ENCODE measurements around the gene NDUFS3. TPM values are rescaled to one million over a fixed set of nuclear protein-coding genes. Genes with fewer than 3 reads are reported as not detected.

NDUFS3 gene
- total RNA-seq, 2 experiments from 2014 or later: 139 to 144 TPM

GRCh38 chr11:47589584-47589976 is 10.7 kb downstream of the NDUFS3 start:
- peaks cover 6% of the 10 kb centered on the region for H3K36me3 Mint-ChIP-seq (ENCODE audit: low read depth)
- intact Hi-C loops (cut with DNase I, micrococcal nuclease): loop anchor here in 1 of 2 experiments (10.0 kb wide), 1 partner anchor 345 kb away; the partner anchor contains the start of gene ACP2
- H3K9me3 Mint-ChIP-seq: no peaks in the 10 kb centered on the region
- ATAC-seq (ENCODE audit: poor library complexity) (no peak), DNase-seq (no peak)
- no peak overlapping the region for H3K4me3 Mint-ChIP-seq
- ChIA-PET CTCF (no interaction called here), POLR2A (no interaction called here)
- peaks cover 22% of the 10 kb centered on the region for H3K27me3 Mint-ChIP-seq
- H3K4me1 ChIP-seq (ENCODE audit: insufficient read depth, low read length): peaks cover 12% of the 10 kb centered on the region
- H3K36me3 ChIP-seq (ENCODE audit: insufficient read depth, low read length): peaks cover 6% of the 10 kb centered on the region
- no peaks in the 10 kb centered on the region for H3K4me1 Mint-ChIP-seq (ENCODE audit: low read depth)
- no peak for TF ChIP-seq CTCF (IDR thresholded peaks at IDR 0.05)
- H3K27ac ChIP-seq (ENCODE audit: low read depth in 1 of 2, low read length in 2 of 2): no peak overlapping the region
- peaks cover 0 to 7% of the 10 kb centered on the region in 2 experiments for H3K9me3 ChIP-seq (ENCODE audit: control insufficient read depth in 1 of 2, insufficient read depth in 1 of 2, low read length in 2 of 2)
- no peak overlapping the region for H3K4me3 ChIP-seq (ENCODE audit: low read length)
- peaks cover 19 to 25% of the 10 kb centered on the region in 2 experiments for H3K27me3 ChIP-seq (ENCODE audit: control insufficient read depth in 1 of 2, insufficient read depth in 2 of 2, low read length in 2 of 2)
- H3K27ac Mint-ChIP-seq: no peak overlapping the region

- peaks cover 28% of the 10 kb centered on the region for H3K27me3 Mint-ChIP-seq
- H3K4me3 Mint-ChIP-seq: no peak overlapping the region
- H3K4me1 Mint-ChIP-seq (ENCODE audit: low read depth): no peaks in the 10 kb centered on the region
- Histone ChIP-seq H3K9me3 (ENCODE audit: control insufficient read depth in 1 of 2, insufficient read depth in 1 of 2, low read length in 2 of 2) (peaks cover 0 to 14% of the 10 kb centered on the region in 2 experiments), H3K27me3 (ENCODE audit: control insufficient read depth in 1 of 2, insufficient read depth in 2 of 2, low read length in 2 of 2) (peaks cover 24 to 30% of the 10 kb centered on the region in 2 experiments), H3K4me1 (ENCODE audit: insufficient read depth, low read length) (peaks cover 12% of the 10 kb centered on the region), H3K36me3 (ENCODE audit: insufficient read depth, low read length) (peaks cover under 1% of the 10 kb centered on the region), H3K4me3 (ENCODE audit: low read length) (no peak overlapping the region), H3K27ac (ENCODE audit: low read depth in 1 of 2, low read length in 2 of 2) (no peak overlapping the region)
- POLR2A ChIA-PET: no interaction called here
- TF ChIP-seq CTCF (IDR thresholded peaks at IDR 0.05): no peak
- CTCF ChIA-PET: no interaction called here
- H3K9me3 Mint-ChIP-seq: no peaks in the 10 kb centered on the region
- H3K36me3 Mint-ChIP-seq (ENCODE audit: low read depth): no peaks in the 10 kb centered on the region
- intact Hi-C loops (cut with DNase I, micrococcal nuclease): loop anchor here in 1 of 2 experiments (10.0 kb wide), 1 partner anchor 345 kb away; the partner anchor contains the start of gene ACP2
- ATAC-seq (ENCODE audit: poor library complexity) (no peak), DNase-seq (no peak)
- no peak overlapping the region for H3K27ac Mint-ChIP-seq
Observed at GRCh38 chr11:47589977-47590861, 11.3 kb downstream of the NDUFS3 start.

- no peak overlapping the region for H3K4me3 Mint-ChIP-seq
- CTCF ChIA-PET: no interaction called here
Observed at GRCh38 chr11:47591764-47592163, 12.9 kb downstream of the NDUFS3 start.

More at GRCh38 chr11:47591764-47592163, 12.9 kb downstream of the NDUFS3 start:
- H3K36me3 ChIP-seq (ENCODE audit: insufficient read depth, low read length): no peaks in the 10 kb centered on the region
- H3K27me3 ChIP-seq (ENCODE audit: control insufficient read depth in 1 of 2, insufficient read depth in 2 of 2, low read length in 2 of 2): peaks cover 25 to 41% of the 10 kb centered on the region in 2 experiments
- H3K27ac ChIP-seq (ENCODE audit: low read depth in 1 of 2, low read length in 2 of 2): no peak overlapping the region
- H3K9me3 ChIP-seq (ENCODE audit: control insufficient read depth in 1 of 2, insufficient read depth in 1 of 2, low read length in 2 of 2): peaks cover 0 to 14% of the 10 kb centered on the region in 2 experiments
- Mint-ChIP-seq H3K27ac (no peak overlapping the region), H3K9me3 (no peaks in the 10 kb centered on the region), H3K36me3 (ENCODE audit: low read depth) (no peaks in the 10 kb centered on the region), H3K4me1 (ENCODE audit: low read depth) (no peaks in the 10 kb centered on the region), H3K27me3 (peaks cover 37% of the 10 kb centered on the region)
- H3K4me1 ChIP-seq (ENCODE audit: insufficient read depth, low read length): peaks cover 12% of the 10 kb centered on the region
- no peak for TF ChIP-seq CTCF (IDR thresholded peaks at IDR 0.05)
- ATAC-seq (ENCODE audit: poor library complexity): no peak
- no peak for DNase-seq
- POLR2A ChIA-PET: no interaction called here
- no peak overlapping the region for H3K4me3 ChIP-seq (ENCODE audit: low read length)
- intact Hi-C loops (cut with DNase I, micrococcal nuclease): no loop called here
